Measurements from ENCODE around the gene ZNF519. TPM values are rescaled to one million over a fixed set of nuclear protein-coding genes. Genes with fewer than 3 reads are reported as not detected.
A peak's percentile ranks its signal among the peaks of the same experiment; 100 is the strongest.
"Not testable (repeated sequence)": the region's sequence is repeated elsewhere in the genome, so short reads cannot be mapped to it uniquely, and the experiment has no call there.

ZNF519 gene
- total RNA-seq (1 to 10 TPM in 8 of 9 donors, under 1 TPM in 1; 0.36 to 8.7 (median 2.9) TPM), polyA plus RNA-seq (1 to 10 TPM; 1.1 to 1.6 (median 1.4) TPM)
- long read RNA-seq, donor 1, full-length matches to known transcripts: 2 of 2 reads
- long read RNA-seq, donor 1, partial matches to known transcripts: 0 of 2 reads
- long read RNA-seq, donor 1, other reads (novel, unspliced or antisense): 0 of 2 reads
- long read RNA-seq, donor 2, full-length matches to known transcripts: 1 of 1 reads
- long read RNA-seq, donor 2, partial matches to known transcripts: 0 of 1 reads
- long read RNA-seq, donor 2, other reads (novel, unspliced or antisense): 0 of 1 reads
- long read RNA-seq, donor 3, full-length matches to known transcripts: 2 of 2 reads
- long read RNA-seq, donor 3, partial matches to known transcripts: 0 of 2 reads
- long read RNA-seq, donor 3, other reads (novel, unspliced or antisense): 0 of 2 reads
- long read RNA-seq, donor 4, partial matches to known transcripts: 0 of 1 reads
- long read RNA-seq, donor 4, other reads (novel, unspliced or antisense): 0 of 1 reads
- long read RNA-seq, donor 5, partial matches to known transcripts: 0 of 2 reads
- long read RNA-seq, donor 5, other reads (novel, unspliced or antisense): 1 of 2 reads
- long read RNA-seq, donor 6: 0 reads
- long read RNA-seq, donor 7, full-length matches to known transcripts: 2 of 2 reads
- long read RNA-seq, donor 7, partial matches to known transcripts: 0 of 2 reads
- long read RNA-seq, donor 7, other reads (novel, unspliced or antisense): 0 of 2 reads
- long read RNA-seq, donor 8, partial matches to known transcripts: 0 of 1 reads
- long read RNA-seq, donor 8, other reads (novel, unspliced or antisense): 0 of 1 reads
- long read RNA-seq, donor 9, full-length matches to known transcripts: 2 of 2 reads
- long read RNA-seq, donor 9, partial matches to known transcripts: 0 of 2 reads
- long read RNA-seq, donor 9, other reads (novel, unspliced or antisense): 0 of 2 reads
- long read RNA-seq, donor 10: 0 reads

GRCh38 chr18:14132271-14132700 is at the start of gene ZNF519:
Gene ZNF519 (minus strand): TSS chr18:14132435. CDS start chr18:14132277, 158 bp downstream.
- intact Hi-C loops (cut with DNase I); H3K9me3 ChIP-seq (replicated peaks in 1 of 3); H3K4me1 ChIP-seq (replicated peaks in 1 of 2); H3K36me3 ChIP-seq (replicated peaks in 1 of 2); H3K27me3 ChIP-seq: not testable (repeated sequence)
- TF ChIP-seq POLR2A (IDR thresholded peaks at IDR 0.05): peak in 1 of 2 donors; percentile 44
- H3K27ac ChIP-seq: peak within 1 kb of the TSS in 2 of 5 donors; percentile 21 to 71
- peak within 1 kb of the TSS; percentile 18 to 66 (median 42) for H3K4me3 ChIP-seq
- DNase-seq: peak; percentile 93 to 99 (median 98)
- WGBS, 4 donors: 0 to 1% (median 0%) methylated on average over 11 to 20 of the region's 20 CpGs

DNA sequence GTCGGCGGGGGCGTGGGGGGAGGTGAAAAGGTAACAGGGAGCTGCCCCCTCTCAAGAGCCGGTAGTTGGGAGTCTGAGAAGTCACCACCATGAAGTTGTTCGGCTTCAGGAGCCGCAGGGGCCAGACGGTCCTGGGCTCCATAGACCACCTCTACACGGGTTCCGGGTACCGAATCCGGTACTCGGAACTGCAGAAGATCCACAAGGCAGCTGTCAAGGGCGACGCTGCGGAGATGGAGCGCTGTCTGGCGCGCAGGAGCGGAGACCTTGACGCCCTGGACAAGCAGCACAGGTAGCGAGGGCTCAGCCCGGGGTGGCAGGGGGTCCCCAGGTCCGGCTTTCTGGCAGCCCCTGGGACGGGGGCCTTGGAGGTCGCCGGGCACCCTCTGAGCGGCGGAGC is 47.1 kb upstream of the ZNF519 start:
- no peak for DNase-seq
- Histone ChIP-seq H3K9me3 (replicated peaks in 1 of 3) (no peaks in the 10 kb centered on the region), H3K36me3 (replicated peaks in 1 of 2) (no peaks in the 10 kb centered on the region), H3K4me3 (peak overlapping the region in 2 of 4 donors; percentile 19 to 47), H3K4me1 (replicated peaks in 1 of 2) (no peaks in the 10 kb centered on the region), H3K27me3 (no peaks in the 10 kb centered on the region), H3K27ac (no peak overlapping the region)
- intact Hi-C loops (cut with DNase I): no loop called here
- 8 to 72% (median 30%) methylated on average over 2 to 26 of the region's 28 CpGs for WGBS, 4 donors
- TF ChIP-seq, protein P1, sequence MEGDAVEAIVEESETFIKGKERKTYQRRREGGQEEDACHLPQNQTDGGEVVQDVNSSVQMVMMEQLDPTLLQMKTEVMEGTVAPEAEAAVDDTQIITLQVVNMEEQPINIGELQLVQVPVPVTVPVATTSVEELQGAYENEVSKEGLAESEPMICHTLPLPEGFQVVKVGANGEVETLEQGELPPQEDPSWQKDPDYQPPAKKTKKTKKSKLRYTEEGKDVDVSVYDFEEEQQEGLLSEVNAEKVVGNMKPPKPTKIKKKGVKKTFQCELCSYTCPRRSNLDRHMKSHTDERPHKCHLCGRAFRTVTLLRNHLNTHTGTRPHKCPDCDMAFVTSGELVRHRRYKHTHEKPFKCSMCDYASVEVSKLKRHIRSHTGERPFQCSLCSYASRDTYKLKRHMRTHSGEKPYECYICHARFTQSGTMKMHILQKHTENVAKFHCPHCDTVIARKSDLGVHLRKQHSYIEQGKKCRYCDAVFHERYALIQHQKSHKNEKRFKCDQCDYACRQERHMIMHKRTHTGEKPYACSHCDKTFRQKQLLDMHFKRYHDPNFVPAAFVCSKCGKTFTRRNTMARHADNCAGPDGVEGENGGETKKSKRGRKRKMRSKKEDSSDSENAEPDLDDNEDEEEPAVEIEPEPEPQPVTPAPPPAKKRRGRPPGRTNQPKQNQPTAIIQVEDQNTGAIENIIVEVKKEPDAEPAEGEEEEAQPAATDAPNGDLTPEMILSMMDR (IDR thresholded peaks at IDR 0.05): no peak
- TF ChIP-seq POLR2A (IDR thresholded peaks at IDR 0.05): no peak

DNA sequence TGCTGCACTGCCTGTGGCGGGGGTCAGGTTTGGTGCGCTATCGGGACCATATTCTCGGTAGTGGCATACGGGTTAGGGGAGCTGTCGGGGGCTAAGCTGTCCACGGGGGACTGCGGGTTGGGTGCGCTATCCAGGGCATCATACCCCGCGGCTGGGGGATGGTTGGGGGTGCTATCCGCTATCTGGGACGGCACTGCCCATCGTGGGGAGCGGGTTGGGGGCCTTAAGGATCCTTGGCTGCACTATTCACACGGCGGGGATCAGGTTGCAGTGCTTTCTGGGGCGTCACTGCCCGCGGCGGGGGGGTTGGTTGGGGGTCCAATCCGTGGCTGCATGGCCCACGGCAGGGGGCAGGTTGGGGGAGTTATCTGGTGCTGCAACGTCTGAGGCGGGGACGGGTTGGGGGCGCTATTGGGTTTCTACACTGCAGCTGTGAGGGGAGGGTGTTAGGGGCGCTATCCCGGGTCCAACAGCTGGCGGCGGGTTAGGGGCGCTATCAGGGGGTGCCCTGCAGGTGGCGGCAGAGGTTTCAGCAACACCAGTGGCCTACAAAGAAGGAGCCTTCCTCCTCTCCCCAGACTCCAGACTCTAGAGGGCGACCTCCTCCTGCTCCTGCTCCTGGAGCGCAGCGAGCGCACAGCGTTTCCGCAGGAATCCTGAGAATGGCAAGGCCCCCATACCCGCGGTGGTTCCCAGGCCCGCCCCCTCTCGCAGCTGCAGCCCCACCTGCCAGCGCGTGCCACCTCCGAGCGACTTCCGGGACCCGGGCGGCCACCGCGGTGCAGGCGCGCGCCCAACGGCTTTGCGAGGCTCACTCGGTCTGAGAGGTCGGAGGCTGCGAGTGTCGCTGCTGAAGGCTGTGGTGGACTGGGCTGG is 46.3 kb upstream of the ZNF519 start:
- intact Hi-C loops (cut with DNase I); H3K36me3 ChIP-seq (replicated peaks in 1 of 2); H3K9me3 ChIP-seq (replicated peaks in 1 of 3); H3K27ac ChIP-seq; H3K4me1 ChIP-seq (replicated peaks in 1 of 2); H3K27me3 ChIP-seq: not testable (repeated sequence)
- TF ChIP-seq, protein P1 (IDR thresholded peaks at IDR 0.05): peak; percentile 24 to 68 (median 50)
- peak; percentile 36 to 64 (median 53) for DNase-seq
- 2 to 89% (median 30%) methylated on average over 6 to 61 of the region's 61 CpGs for WGBS, 4 donors
- H3K4me3 ChIP-seq: peak overlapping the region in 2 of 4 donors; percentile 19 to 47

DNA sequence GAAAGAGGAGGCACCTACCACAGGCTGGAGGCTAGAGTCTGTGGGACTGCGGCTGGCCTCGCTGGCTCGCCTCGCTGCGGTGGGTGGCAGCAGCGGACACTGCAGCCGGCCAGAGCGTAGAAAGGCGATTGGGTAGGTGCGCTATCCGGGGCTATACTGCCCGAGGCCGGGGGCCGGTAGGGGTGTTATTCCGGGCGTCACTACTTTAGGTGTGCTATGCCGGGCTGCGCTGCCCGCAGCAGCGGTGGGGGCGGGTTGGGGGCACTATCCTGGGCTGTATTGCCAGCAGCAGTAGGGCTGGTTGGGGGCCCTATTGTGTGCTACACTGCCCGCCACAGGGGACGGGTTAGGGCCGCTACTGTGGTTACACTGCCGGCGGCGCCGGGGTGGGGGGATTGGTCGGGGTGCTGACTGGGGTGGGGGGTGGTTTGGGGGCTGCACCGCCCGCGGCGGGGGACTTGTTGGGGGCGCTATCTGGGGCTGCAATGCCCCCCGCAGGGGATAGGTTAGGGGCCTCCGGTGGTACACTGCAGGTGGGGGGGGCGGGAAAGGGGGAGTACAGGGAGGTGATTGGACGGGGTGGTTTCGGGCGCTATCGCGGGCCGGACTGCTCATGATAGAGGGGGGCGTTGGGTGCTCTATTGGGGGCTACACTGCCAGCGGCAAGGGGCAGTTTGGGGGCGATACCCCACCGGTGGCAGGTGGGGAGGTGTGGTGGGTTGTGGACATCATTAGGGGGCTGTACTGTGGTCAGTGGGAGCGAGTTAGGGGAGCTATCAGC is 45.5 kb upstream of the ZNF519 start:
- intact Hi-C loops (cut with DNase I); H3K27ac ChIP-seq; H3K36me3 ChIP-seq (replicated peaks in 1 of 2); H3K4me1 ChIP-seq (replicated peaks in 1 of 2); DNase-seq; H3K9me3 ChIP-seq (replicated peaks in 1 of 3); H3K4me3 ChIP-seq; H3K27me3 ChIP-seq: not testable (repeated sequence)
- 91 to 95% (median 92%) methylated on average over 4 to 48 of the region's 48 CpGs; no CpG with 5 or more reads in 1 of the 4 donors for WGBS, 4 donors

DNA sequence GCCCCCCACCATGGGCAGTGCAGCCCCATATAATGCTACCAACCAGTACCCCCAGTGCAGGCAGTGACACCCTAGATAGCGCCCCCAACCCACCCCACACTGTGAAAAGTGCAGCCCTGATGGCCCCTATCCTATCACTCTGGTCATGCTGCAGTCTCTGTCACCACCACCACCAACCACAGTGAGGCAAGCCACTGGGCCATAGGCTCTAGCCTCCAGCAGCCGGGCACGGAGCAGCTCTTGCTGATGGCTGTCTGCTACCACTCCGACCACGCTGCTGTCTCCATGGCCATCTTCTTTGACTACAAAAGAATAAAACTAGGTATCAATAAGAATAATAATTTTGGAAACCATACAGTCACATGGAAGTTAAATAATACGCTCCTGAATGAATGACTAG is 43.2 kb upstream of the ZNF519 start:
- H3K4me1 ChIP-seq (replicated peaks in 1 of 2); H3K9me3 ChIP-seq (replicated peaks in 1 of 3); intact Hi-C loops (cut with DNase I); H3K36me3 ChIP-seq (replicated peaks in 1 of 2); H3K4me3 ChIP-seq; H3K27ac ChIP-seq; H3K27me3 ChIP-seq; DNase-seq: not testable (repeated sequence)
- 83 to 96% (median 91%) methylated on average over 5 to 6 of the region's 6 CpGs for WGBS, 4 donors

Data from adrenal gland (tissue), 19 donors.